Adipocyte (in vitro differentiated cells): ENCODE results near the gene C1QA.

ENCODE experiments used
- DNase-seq: peaks from one replicate; pipeline ENCODE4 v3.0.0-alpha.2; 2015; ENCODE audit warnings: low read depth
- H3K27me3 ChIP-seq: replicated peaks from 2 replicates; pipeline ENCODE4 v1.7.0; 2013; ENCODE audit warnings: mild to moderate bottlenecking, low read length, moderate library complexity; ENCODE audit not compliant: control insufficient read depth, insufficient read depth
- H3K36me3 ChIP-seq: 2 replicates; pipeline ENCODE4 v1.7.0; 2013; ENCODE audit warnings: low read length, mild to moderate bottlenecking, moderate library complexity; ENCODE audit not compliant: control insufficient read depth, insufficient read depth, severe bottlenecking
- H3K4me1 ChIP-seq: 2 replicates; pipeline ENCODE4 v1.7.0; 2013; ENCODE audit warnings: mild to moderate bottlenecking, low read length, moderate library complexity; ENCODE audit not compliant: control insufficient read depth, insufficient read depth
- H3K4me3 ChIP-seq: 2 replicates; pipeline ENCODE4 v1.7.0; 2013; ENCODE audit warnings: mild to moderate bottlenecking, low read length, moderate library complexity
- H3K9ac ChIP-seq: 2 replicates; pipeline ENCODE4 v1.7.0; 2013; ENCODE audit warnings: mild to moderate bottlenecking, low read length, moderate library complexity
- H3K9me3 ChIP-seq: 2 replicates; pipeline ENCODE4 v1.7.0; 2013; ENCODE audit warnings: mild to moderate bottlenecking, low read length, moderate library complexity; ENCODE audit not compliant: control insufficient read depth

The C1QA gene

GRCh38 chr1:22628698-22629444, 7.6 kb upstream of the C1QA start:
- no peak for DNase-seq
- H3K27me3 ChIP-seq: peaks cover 77% of the 10 kb centered on the region
- H3K9ac ChIP-seq: no peak overlapping the region
- H3K4me3 ChIP-seq: no peak overlapping the region
- no peaks in the 10 kb centered on the region for H3K36me3 ChIP-seq
- H3K4me1 ChIP-seq: no peaks in the 10 kb centered on the region
- H3K9me3 ChIP-seq: no peaks in the 10 kb centered on the region

GRCh38 chr1:22629886-22630285, 6.5 kb upstream of the C1QA start:
- Histone ChIP-seq H3K27me3 (peaks cover 73% of the 10 kb centered on the region), H3K9ac (no peak overlapping the region), H3K9me3 (no peaks in the 10 kb centered on the region), H3K36me3 (no peaks in the 10 kb centered on the region), H3K4me1 (no peaks in the 10 kb centered on the region), H3K4me3 (no peak overlapping the region)
- no peak for DNase-seq

- H3K4me3 ChIP-seq: no peak overlapping the region
- no peak for DNase-seq
- no peaks in the 10 kb centered on the region for H3K9me3 ChIP-seq
- peaks cover 9% of the 10 kb centered on the region for H3K4me1 ChIP-seq
- peaks cover 41% of the 10 kb centered on the region for H3K27me3 ChIP-seq
- no peak overlapping the region for H3K9ac ChIP-seq
- H3K36me3 ChIP-seq: no peaks in the 10 kb centered on the region
Observed at GRCh38 chr1:22633697-22634463, 2.5 kb upstream of the C1QA start.

- Histone ChIP-seq H3K4me3 (no peak overlapping the region), H3K9me3 (no peaks in the 10 kb centered on the region), H3K4me1 (peaks cover 9% of the 10 kb centered on the region), H3K9ac (no peak overlapping the region), H3K27me3 (peaks cover 29% of the 10 kb centered on the region), H3K36me3 (no peaks in the 10 kb centered on the region)
- DNase-seq: no peak
Observed at GRCh38 chr1:22635436-22635835, 992 bp upstream of the C1QA start.

- Histone ChIP-seq H3K9ac (no peak overlapping the region), H3K4me1 (peaks cover 12% of the 10 kb centered on the region), H3K36me3 (no peaks in the 10 kb centered on the region), H3K9me3 (no peaks in the 10 kb centered on the region), H3K27me3 (peaks cover 36% of the 10 kb centered on the region), H3K4me3 (no peak overlapping the region)
- DNase-seq: no peak
Observed at GRCh38 chr1:22636927-22637326, 499 bp downstream of the C1QA start.

- DNase-seq: no peak
- peaks cover 12% of the 10 kb centered on the region for H3K4me1 ChIP-seq
- H3K9me3 ChIP-seq: no peaks in the 10 kb centered on the region
- H3K27me3 ChIP-seq: peaks cover 43% of the 10 kb centered on the region
- no peak overlapping the region for H3K9ac ChIP-seq
- no peaks in the 10 kb centered on the region for H3K36me3 ChIP-seq
- H3K4me3 ChIP-seq: no peak overlapping the region
Observed at GRCh38 chr1:22637907-22638445, 1.5 kb downstream of the C1QA start.

GRCh38 chr1:22638476-22639234, 2.2 kb downstream of the C1QA start:
- DNase-seq: no peak
- no peaks in the 10 kb centered on the region for H3K36me3 ChIP-seq
- H3K9ac ChIP-seq: no peak overlapping the region
- H3K4me3 ChIP-seq: no peak overlapping the region
- H3K9me3 ChIP-seq: no peaks in the 10 kb centered on the region
- H3K27me3 ChIP-seq: peaks cover 37% of the 10 kb centered on the region
- peaks cover 12% of the 10 kb centered on the region for H3K4me1 ChIP-seq

- Histone ChIP-seq H3K9me3 (no peaks in the 10 kb centered on the region), H3K9ac (no peak overlapping the region), H3K36me3 (no peaks in the 10 kb centered on the region), H3K4me3 (no peak overlapping the region), H3K27me3 (peaks cover 33% of the 10 kb centered on the region), H3K4me1 (peaks cover 12% of the 10 kb centered on the region)
- peak; percentile 28 for DNase-seq
Observed at GRCh38 chr1:22639286-22639685, 2.9 kb downstream of the C1QA start.

- no peaks in the 10 kb centered on the region for H3K36me3 ChIP-seq
- H3K27me3 ChIP-seq: peaks cover 26% of the 10 kb centered on the region
- H3K4me1 ChIP-seq: peaks cover 23% of the 10 kb centered on the region
- no peaks in the 10 kb centered on the region for H3K9me3 ChIP-seq
- H3K4me3 ChIP-seq: no peak overlapping the region
- H3K9ac ChIP-seq: no peak overlapping the region
- DNase-seq: no peak
Observed at GRCh38 chr1:22641247-22641646, 4.8 kb downstream of the C1QA start.

GRCh38 chr1:22641906-22642636, 5.6 kb downstream of the C1QA start:
- H3K27me3 ChIP-seq: peaks cover 26% of the 10 kb centered on the region
- peak; percentile 88 for DNase-seq
- peaks cover 27% of the 10 kb centered on the region for H3K4me1 ChIP-seq
- no peak overlapping the region for H3K9ac ChIP-seq
- H3K4me3 ChIP-seq: no peak overlapping the region
- H3K36me3 ChIP-seq: no peaks in the 10 kb centered on the region
- no peaks in the 10 kb centered on the region for H3K9me3 ChIP-seq
